ENCODE data around the gene WSCD1.

- TF ChIP-seq CTCF (IDR thresholded peaks at IDR 0.05) (no peak), POLR2A (IDR thresholded peaks at IDR 0.05) (no peak)
Observed at GRCh38 chr17:6046431-6046830, 23.7 kb upstream of the WSCD1 start.
